Measurements from ENCODE around the gene HOXC6.
A peak's percentile ranks its signal among the peaks of the same experiment; 100 is the strongest.

Gene HOXC6

GRCh38 chr12:54025499-54026405 is 2.5 kb upstream of the HOXC6 start:
- H3K4me3 ChIP-seq (ENCODE audit: low read length) = no peak overlapping the region
- no peak overlapping the region for H3K9ac ChIP-seq (ENCODE audit: low read length)
- H3K4me1 ChIP-seq (ENCODE audit: control insufficient read depth, insufficient read depth, low read length) = no peaks in the 10 kb centered on the region
- no peak overlapping the region for H3K27ac ChIP-seq (ENCODE audit: low read depth, low read length)
- H3K27me3 ChIP-seq (ENCODE audit: control insufficient read depth, insufficient read depth, low read length) = peaks cover 61% of the 10 kb centered on the region
- H3K36me3 ChIP-seq (ENCODE audit: control insufficient read depth, insufficient read depth, low read length) = no peaks in the 10 kb centered on the region

DNA sequence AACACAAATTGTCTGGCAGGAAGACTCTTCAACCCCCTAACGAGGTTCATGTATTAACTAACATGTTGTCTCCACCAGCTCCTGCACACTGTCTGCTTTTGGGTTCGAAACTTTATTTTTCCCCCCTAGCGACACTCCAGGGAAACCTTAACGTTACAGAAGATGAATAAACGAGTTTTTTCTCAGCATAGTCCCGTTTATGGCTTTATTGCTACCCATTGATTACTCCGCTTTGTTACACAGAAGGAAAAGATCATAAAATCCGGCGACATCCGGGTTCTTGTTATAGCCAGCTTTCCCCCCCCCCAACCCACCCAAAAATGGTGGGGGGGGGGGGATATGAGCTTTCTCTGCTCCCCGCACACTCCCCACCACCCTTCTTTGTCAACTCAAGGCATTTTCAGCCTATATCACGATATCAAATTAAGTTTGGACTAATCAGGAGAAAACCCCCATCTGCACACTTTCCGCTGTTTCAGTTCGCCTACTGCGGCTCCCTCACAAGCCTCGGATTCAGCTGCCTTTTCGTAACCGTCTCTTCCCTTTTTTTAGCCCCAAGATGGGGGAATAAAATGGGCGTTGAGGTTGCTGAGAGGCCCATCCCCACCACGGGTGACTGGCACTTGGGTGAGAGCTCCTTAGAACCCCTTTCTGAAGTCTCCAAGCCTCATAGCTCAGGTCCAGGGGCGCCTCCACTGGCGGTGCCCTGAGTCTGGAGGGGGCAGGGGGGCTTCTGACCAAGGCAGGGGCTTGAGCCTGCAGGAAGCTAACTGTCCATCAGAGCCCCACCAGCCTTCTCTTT is 1.4 kb upstream of the HOXC6 start:
- Histone ChIP-seq H3K27ac (ENCODE audit: low read depth, low read length) (no peak overlapping the region), H3K9ac (ENCODE audit: low read length) (no peak overlapping the region), H3K27me3 (ENCODE audit: control insufficient read depth, insufficient read depth, low read length) (peaks cover 63% of the 10 kb centered on the region), H3K36me3 (ENCODE audit: control insufficient read depth, insufficient read depth, low read length) (no peaks in the 10 kb centered on the region), H3K4me1 (ENCODE audit: control insufficient read depth, insufficient read depth, low read length) (no peaks in the 10 kb centered on the region), H3K4me3 (ENCODE audit: low read length) (no peak overlapping the region)

DNA sequence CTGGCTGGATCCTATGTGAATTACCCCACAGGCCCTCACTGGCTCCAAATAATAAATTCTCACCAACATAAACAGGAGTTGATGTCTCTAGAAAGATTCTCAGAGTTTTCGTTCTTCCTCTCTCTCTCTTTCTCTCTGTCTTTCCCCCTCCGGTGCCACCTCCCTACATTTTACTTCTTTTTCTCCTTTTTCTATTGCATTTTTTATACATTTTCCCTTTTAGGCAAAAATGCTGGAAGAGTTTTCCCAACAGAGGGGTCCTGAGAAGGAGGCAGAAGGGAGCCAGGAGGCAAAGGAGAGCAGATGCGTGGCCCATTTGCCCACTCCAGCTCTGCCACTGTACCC is 826 bp upstream of the HOXC6 start:
- no peaks in the 10 kb centered on the region for H3K36me3 ChIP-seq (ENCODE audit: control insufficient read depth, insufficient read depth, low read length)
- H3K4me3 ChIP-seq (ENCODE audit: low read length) = no peak overlapping the region
- H3K4me1 ChIP-seq (ENCODE audit: control insufficient read depth, insufficient read depth, low read length) = no peaks in the 10 kb centered on the region
- H3K27ac ChIP-seq (ENCODE audit: low read depth, low read length) = no peak overlapping the region
- H3K9ac ChIP-seq (ENCODE audit: low read length) = no peak overlapping the region
- peaks cover 66% of the 10 kb centered on the region for H3K27me3 ChIP-seq (ENCODE audit: control insufficient read depth, insufficient read depth, low read length)

- Histone ChIP-seq H3K36me3 (ENCODE audit: control insufficient read depth, insufficient read depth, low read length) (no peaks in the 10 kb centered on the region), H3K4me3 (ENCODE audit: low read length) (no peak overlapping the region), H3K9ac (ENCODE audit: low read length) (no peak overlapping the region), H3K4me1 (ENCODE audit: control insufficient read depth, insufficient read depth, low read length) (no peaks in the 10 kb centered on the region), H3K27ac (ENCODE audit: low read depth, low read length) (no peak overlapping the region), H3K27me3 (ENCODE audit: control insufficient read depth, insufficient read depth, low read length) (peaks cover 57% of the 10 kb centered on the region)
Measured at GRCh38 chr12:54029529-54030441, 1.5 kb downstream of the HOXC6 start.

DNA sequence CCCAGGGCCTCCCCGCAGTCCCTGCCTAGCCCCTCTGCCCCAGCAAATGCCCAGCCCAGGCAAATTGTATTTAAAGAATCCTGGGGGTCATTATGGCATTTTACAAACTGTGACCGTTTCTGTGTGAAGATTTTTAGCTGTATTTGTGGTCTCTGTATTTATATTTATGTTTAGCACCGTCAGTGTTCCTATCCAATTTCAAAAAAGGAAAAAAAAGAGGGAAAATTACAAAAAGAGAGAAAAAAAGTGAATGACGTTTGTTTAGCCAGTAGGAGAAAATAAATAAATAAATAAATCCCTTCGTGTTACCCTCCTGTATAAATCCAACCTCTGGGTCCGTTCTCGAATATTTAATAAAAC is 2.2 kb downstream of the HOXC6 start:
- H3K27ac ChIP-seq (ENCODE audit: low read depth, low read length) = no peak overlapping the region
- peaks cover 60% of the 10 kb centered on the region for H3K27me3 ChIP-seq (ENCODE audit: control insufficient read depth, insufficient read depth, low read length)
- no peaks in the 10 kb centered on the region for H3K4me1 ChIP-seq (ENCODE audit: control insufficient read depth, insufficient read depth, low read length)
- no peak overlapping the region for H3K9ac ChIP-seq (ENCODE audit: low read length)
- H3K4me3 ChIP-seq (ENCODE audit: low read length) = no peak overlapping the region
- no peaks in the 10 kb centered on the region for H3K36me3 ChIP-seq (ENCODE audit: control insufficient read depth, insufficient read depth, low read length)

GRCh38 chr12:54030889-54031471 is 2.7 kb downstream of the HOXC6 start:
- H3K4me1 ChIP-seq (ENCODE audit: control insufficient read depth, insufficient read depth, low read length) = no peaks in the 10 kb centered on the region
- no peak overlapping the region for H3K27ac ChIP-seq (ENCODE audit: low read depth, low read length)
- no peaks in the 10 kb centered on the region for H3K36me3 ChIP-seq (ENCODE audit: control insufficient read depth, insufficient read depth, low read length)
- H3K4me3 ChIP-seq (ENCODE audit: low read length) = peak overlapping the region; percentile 1
- no peak overlapping the region for H3K9ac ChIP-seq (ENCODE audit: low read length)
- peaks cover 60% of the 10 kb centered on the region for H3K27me3 ChIP-seq (ENCODE audit: control insufficient read depth, insufficient read depth, low read length)

DNA sequence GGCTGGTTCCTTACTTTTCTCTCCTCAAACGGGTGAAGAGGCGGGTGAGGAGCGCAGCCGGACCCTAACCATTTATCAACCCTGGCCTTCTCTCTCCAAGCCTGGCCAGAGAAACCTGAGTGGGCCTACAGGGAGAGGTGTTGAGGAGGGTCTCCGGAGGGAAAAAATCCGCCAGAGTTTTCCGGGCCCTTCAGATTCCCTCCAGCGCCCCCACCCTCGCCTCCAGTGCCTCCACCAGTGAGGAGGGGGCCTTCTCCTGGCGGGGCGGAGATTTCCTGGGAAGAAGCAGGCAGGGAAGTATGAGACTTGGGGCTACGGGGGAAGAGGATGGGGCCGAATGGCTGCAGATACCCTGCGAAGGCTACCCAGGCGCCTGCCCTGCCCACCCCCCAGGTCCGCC is 3.2 kb downstream of the HOXC6 start:
- no peaks in the 10 kb centered on the region for H3K36me3 ChIP-seq (ENCODE audit: control insufficient read depth, insufficient read depth, low read length)
- no peaks in the 10 kb centered on the region for H3K4me1 ChIP-seq (ENCODE audit: control insufficient read depth, insufficient read depth, low read length)
- H3K9ac ChIP-seq (ENCODE audit: low read length) = no peak overlapping the region
- no peak overlapping the region for H3K27ac ChIP-seq (ENCODE audit: low read depth, low read length)
- peaks cover 58% of the 10 kb centered on the region for H3K27me3 ChIP-seq (ENCODE audit: control insufficient read depth, insufficient read depth, low read length)
- peak overlapping the region; percentile 1 for H3K4me3 ChIP-seq (ENCODE audit: low read length)

DNA sequence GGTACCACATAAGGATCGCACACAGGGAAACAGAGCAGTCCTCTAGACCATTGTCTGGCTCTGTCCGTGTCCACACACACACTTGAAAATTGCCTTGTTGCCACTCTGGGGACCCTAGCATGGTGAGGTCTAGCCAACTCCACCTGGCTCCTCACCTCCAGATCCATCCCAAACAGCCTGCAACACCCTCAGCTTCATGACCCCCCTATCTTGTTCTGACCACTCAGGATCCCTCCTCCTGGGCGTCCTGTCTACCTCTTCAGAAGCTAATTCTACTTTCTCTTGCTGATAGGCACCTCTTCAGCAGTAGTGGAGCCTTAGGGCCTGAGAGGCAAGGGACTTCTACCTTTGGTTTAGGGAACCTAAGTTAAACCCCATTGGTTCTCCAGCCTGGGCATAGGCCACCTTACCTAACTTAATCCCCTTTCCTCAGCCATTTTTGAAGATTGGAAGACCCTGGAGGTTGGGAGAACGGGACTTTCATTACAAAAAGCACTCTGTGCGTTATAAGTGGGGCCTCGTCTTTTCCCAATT is 3.9 kb downstream of the HOXC6 start:
- H3K27ac ChIP-seq (ENCODE audit: low read depth, low read length) = no peak overlapping the region
- no peaks in the 10 kb centered on the region for H3K4me1 ChIP-seq (ENCODE audit: control insufficient read depth, insufficient read depth, low read length)
- H3K9ac ChIP-seq (ENCODE audit: low read length) = no peak overlapping the region
- H3K4me3 ChIP-seq (ENCODE audit: low read length) = no peak overlapping the region
- H3K27me3 ChIP-seq (ENCODE audit: control insufficient read depth, insufficient read depth, low read length) = peaks cover 55% of the 10 kb centered on the region
- no peaks in the 10 kb centered on the region for H3K36me3 ChIP-seq (ENCODE audit: control insufficient read depth, insufficient read depth, low read length)

DNA sequence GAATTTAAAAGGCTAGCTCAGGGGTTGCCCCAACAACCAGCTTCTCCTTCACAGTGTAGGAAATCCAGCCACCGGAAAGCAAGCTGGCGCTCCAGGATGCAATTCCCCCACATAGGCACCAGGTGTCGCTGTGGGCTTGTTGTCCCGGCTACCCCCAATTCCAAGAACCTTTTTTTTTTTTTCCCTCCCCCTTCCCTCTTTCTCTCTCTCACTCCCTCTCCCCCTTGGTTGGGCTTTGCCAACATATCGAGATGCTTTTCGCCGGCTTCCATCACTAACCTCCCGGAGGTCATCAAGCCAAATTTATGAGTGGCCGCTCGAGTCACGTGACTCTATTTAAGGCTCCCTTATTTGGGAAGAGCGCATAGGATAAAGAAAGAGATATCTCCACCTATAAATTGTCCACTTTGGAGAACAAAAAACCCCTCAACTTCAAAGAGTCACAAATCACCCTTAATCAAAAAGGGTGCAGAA is 4.4 kb downstream of the HOXC6 start, which contains the start of gene HOXC5:
HOXC5 (plus strand) TSS at position 424 of the 474 bp plus-strand sequence. CDS start 73 bp downstream, outside the sequence.
- Histone ChIP-seq H3K4me3 (ENCODE audit: low read length) (peak within 1 kb of the TSS; percentile 53), H3K9ac (ENCODE audit: low read length) (no peak within 1 kb of the TSS), H3K4me1 (ENCODE audit: control insufficient read depth, insufficient read depth, low read length) (no peaks in the 10 kb centered on the region), H3K27me3 (ENCODE audit: control insufficient read depth, insufficient read depth, low read length) (peaks cover 50% of the 10 kb centered on the region), H3K36me3 (ENCODE audit: control insufficient read depth, insufficient read depth, low read length) (no peaks in the 10 kb centered on the region), H3K27ac (ENCODE audit: low read depth, low read length) (no peak within 1 kb of the TSS)

- Histone ChIP-seq H3K4me1 (ENCODE audit: control insufficient read depth, insufficient read depth, low read length) (no peaks in the 10 kb centered on the region), H3K9ac (ENCODE audit: low read length) (no peak overlapping the region), H3K36me3 (ENCODE audit: control insufficient read depth, insufficient read depth, low read length) (no peaks in the 10 kb centered on the region), H3K4me3 (ENCODE audit: low read length) (peak overlapping the region; percentile 53), H3K27ac (ENCODE audit: low read depth, low read length) (no peak overlapping the region), H3K27me3 (ENCODE audit: control insufficient read depth, insufficient read depth, low read length) (peaks cover 45% of the 10 kb centered on the region)
Measured at GRCh38 chr12:54033106-54033979, 5.1 kb downstream of the HOXC6 start.

All from rectal smooth muscle tissue (tissue), 1 donor.